GF-D8 (cell line): ENCODE measurements around the gene PDE4B.

Experiments used
- DNase-seq: peaks from one replicate; lab custom pipeline; 2025; lab: John Stamatoyannopoulos, UW

PDE4B gene

DNA sequence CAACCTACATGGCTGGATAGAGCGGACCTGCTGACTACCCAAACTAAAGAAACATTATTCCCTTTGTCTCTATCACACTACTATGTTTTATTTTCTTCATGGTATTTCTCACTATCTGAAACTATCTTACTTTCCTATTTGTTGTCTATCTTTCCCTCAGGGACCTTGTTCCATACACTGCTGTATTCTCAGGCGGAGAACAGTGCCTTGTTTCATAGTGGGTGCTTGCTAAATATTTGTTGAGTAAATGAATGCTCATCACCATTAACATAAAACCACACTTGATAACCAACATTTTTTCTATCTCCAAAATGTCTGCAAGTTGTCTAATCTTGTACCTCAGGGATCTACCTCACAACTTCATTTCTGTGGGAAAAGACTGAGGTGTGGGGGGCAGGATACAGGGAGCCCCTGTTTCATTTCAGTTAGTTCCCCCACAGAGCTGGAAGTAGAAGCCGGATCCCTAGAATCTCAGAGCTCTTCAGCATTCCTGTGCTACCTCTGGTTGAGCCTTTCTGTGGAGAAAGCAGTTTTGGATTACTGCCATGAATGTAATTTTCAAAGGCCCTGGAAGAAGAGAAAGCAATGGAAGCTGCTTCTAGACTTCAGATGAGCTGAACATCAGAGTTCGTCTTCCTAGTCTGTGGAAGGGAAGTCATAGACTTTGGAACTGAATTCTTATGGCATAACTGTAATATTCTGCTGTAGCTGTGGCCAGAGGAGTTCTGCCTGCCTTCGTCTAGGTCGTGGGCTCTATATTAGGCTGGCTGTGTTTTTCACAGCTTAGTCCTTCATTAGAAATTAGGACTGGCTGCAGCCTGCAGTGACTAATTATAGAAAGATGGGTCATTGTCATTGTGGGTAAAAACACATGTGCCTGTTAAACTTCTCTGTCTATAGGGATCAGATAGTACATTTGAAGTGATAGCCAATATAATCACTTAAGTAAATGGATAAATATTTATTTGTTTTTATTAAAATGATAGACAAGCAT, 448.1 kb downstream of the PDE4B start:
- DNase-seq: no peak

DNA sequence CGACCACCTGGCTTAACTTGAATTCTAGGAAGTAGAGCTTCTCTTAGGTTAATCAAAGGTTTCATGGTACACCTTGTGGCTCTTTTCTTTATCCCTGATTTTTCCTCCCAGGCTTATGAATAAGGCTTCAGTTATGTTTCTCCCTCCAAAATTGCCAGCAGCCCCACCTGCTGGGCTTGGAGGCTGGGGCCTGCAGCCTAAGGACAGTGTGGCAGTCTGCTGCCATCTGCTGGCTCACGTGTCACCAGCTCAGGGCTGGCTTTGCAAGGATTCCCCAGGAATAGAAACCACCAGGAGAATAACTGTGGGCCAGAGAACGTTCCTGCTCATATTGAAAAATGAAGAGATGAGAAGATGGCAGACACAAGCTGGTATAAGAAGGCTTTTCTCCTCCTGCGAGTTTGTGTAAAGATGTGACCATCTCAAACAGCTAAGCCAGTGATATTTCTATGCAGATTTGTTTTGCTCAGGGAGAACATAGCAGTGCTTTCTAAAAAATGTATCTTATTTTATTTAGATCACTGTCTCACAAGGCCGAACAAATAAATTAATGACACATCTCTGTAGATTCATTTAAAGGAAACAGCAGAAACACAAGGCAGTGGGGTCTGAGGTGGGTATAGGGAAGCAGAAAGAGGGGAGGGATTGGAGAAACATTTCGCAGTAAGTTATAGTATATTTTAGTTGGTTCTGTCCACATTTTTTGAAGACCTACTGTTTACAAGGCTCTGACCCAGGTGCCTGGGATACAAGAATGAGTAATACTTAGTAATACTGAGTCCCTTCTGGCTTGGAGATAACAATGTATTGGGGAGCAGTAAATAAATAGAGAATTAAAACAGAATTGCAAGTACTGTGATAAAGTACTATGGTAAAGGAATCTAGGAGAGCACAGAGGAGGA, 450.2 kb downstream of the PDE4B start:
- no peak for DNase-seq

- no peak for DNase-seq
Observed at GRCh38 chr1:66243548-66244130, 450.9 kb downstream of the PDE4B start.

GRCh38 chr1:66244429-66244828, 451.7 kb downstream of the PDE4B start:
- DNase-seq: no peak

DNA sequence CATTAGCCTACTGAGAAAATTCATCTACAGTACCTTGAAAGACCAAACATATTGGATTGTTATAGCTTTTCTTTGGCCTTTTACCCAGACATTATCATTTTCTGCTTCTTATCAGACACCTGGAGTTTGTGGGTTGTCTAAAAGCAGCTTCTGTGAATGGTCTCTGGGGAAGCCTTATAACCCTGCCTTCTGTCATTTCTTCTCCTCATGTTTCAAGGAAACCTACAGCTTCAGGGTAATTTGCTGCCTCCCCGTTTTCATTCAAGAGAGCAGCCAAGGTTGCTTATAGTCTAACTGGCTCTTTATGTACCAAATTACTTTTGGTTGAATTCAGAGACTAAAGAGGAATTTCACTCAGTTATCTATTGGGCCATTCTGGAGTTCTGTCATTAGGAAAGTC, 453.0 kb downstream of the PDE4B start:
- no peak for DNase-seq

DNA sequence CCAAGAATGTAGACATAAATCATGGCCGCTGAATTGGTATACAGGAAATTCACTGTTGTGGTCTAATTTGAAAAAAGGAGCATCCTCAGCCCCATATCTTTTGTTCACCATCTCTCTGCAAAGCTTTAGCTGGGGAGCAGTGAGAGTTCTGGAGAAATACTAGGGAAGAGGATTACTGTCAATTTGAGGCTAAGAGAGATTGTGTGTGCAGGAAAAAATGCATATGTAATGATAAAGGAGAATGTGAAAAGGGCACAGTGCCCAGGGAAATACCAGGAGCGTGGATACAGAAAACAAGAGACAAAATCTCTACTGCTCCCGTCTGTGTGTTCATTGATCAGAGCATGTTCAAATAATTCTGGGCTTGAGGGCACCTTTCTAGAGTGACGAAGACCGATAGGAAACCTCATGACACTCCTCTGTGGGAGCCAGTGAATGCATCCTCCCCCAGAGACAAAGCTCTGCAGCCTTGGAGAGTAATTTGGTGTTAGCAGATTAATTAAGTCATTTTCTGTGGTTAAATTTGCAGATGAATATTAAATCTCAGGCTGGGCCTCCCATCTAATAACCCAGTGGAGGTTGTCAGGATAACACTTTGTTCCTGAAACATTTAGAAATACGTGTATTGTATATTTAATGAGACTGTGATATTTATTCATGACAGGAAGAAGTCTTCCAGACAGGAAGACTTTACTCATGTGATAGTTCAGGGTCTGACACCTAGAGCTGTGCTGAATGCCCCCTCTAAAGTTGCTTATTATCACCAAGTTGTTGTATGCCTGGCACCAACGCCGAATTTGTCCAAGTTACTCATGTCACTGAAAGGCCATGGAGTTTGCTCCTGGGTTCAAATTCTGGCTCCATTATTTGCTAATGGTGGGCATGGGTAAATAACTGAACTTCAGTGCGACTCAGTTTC, 453.9 kb downstream of the PDE4B start:
- no peak for DNase-seq

DNA sequence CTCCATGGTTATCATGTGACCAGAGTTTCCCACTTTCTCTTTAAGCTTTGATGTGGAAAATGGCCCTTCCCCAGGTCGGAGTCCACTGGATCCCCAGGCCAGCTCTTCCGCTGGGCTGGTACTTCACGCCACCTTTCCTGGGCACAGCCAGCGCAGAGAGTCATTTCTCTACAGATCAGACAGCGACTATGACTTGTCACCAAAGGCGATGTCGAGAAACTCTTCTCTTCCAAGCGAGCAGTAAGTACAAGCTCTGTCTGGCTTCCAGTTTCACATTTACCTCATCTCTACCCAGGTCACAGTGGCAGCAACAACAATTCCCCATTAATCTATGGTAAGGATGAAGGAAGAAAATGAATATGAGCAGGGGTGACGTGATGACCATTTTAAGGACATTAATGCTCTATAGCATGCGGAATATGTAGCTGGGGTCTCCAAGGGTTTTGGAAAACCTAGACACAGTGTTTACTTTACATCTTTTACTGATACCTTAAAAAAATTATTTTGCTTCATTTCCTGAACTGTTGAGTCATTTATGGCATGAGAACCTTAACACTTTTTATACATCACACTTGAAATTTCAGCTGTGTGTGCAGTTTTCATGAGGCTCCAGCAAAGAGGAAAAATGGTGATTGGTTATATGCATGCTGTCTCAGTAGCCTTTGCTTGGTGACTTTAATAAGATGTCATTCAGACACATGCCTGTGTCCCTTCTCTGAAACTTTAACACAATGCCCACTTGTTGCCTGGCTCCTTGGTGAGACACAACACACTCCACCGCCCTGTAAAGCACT, 454.9 kb downstream of the PDE4B start:
- no peak for DNase-seq

GRCh38 chr1:66248257-66248656, 455.6 kb downstream of the PDE4B start:
- no peak for DNase-seq

DNA sequence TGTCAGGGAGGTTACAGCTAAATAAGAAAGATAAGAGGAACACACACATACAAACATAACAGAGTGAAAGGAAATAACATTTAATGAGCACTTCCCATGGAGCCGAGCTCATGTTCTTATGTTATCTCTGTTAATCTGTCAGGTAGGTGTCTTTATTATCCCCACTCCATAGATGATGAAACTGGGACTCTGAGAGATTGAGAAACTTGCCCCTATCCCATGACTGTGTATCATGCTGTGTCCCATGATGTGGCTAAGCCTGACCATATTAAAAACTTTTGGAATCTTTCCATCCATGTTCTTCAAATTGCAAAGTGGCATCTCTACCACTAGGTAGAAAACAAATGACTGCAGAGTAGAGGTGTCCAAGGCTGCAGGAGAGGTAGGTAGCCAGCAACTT, 456.1 kb downstream of the PDE4B start:
- DNase-seq: no peak

GRCh38 chr1:66250075-66250474, 457.4 kb downstream of the PDE4B start:
- no peak for DNase-seq

DNA sequence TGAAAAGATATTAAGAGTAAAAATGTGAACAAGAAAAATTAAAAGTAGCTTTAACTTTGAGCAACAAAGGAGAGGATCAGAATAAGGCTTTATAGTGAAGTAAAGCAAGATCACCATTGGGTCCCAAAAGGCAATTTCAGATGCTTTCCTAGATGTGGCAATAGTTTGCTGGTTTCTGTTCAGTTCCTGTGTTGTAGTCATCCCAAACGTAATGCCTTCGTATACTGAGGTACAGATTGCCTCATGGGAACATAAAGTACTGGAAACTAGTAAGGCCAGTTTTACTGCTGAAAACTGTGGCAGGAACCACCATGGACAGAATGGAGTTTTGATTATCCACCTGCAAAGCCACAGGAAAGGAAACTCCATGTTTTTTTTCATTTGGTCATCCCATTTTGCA, 457.8 kb downstream of the PDE4B start:
- DNase-seq: no peak

GRCh38 chr1:66251546-66251945, 458.9 kb downstream of the PDE4B start:
- peak; percentile 16 for DNase-seq

- DNase-seq: no peak
Observed at GRCh38 chr1:66253330-66253921, 460.7 kb downstream of the PDE4B start.

GRCh38 chr1:66254785-66255184, 462.1 kb downstream of the PDE4B start:
- DNase-seq: no peak

GRCh38 chr1:66256629-66257572, 464.2 kb downstream of the PDE4B start:
- no peak for DNase-seq

GRCh38 chr1:66258404-66259105, 465.9 kb downstream of the PDE4B start:
- DNase-seq: no peak

DNA sequence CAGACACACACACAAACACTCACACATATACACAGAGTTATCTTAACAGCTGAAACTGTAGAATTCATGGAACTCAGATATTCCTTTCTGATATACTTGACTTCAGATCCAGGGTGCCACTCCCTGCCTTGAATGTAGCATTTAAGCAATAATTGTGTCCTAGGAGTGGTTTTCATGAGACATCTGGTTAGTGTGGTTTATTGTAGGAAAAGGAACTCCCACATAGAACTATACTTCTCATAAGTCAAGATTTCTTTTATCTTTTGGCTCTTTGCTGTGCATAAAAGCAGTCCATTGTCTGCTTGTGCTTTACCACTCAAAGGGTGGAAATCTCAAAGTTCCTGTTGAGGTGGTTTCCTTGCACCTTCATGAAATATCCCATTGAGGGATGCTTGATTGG, 468.7 kb downstream of the PDE4B start:
- no peak for DNase-seq
